Activated effector memory CD4-positive, alpha-beta T cell treated with Interleukin-2 at 50 U/mL for 16 hours (primary cell): Measurements from ENCODE around the gene CUBN.

Experiments used
- DNase-seq: peaks from one replicate; pipeline ENCODE4 v3.0.0-alpha.2; 2020

The CUBN gene

GRCh38 chr10:17129741-17130140 is at the start of gene CUBN:
TSS of gene CUBN (minus strand) at chr10:17129811. CDS start at chr10:17129765, 46 bp downstream.
- DNase-seq = no peak

- DNase-seq = no peak
Measured at GRCh38 chr10:17179002-17179401, 49.4 kb upstream of the CUBN start.

- no peak for DNase-seq
Measured at GRCh38 chr10:17178006-17178405, 48.4 kb upstream of the CUBN start.

GRCh38 chr10:17177014-17177413 is 47.4 kb upstream of the CUBN start:
- no peak for DNase-seq

- DNase-seq = no peak
Measured at GRCh38 chr10:17176091-17176490, 46.5 kb upstream of the CUBN start.

GRCh38 chr10:17175551-17175950 is 45.9 kb upstream of the CUBN start:
- no peak for DNase-seq

- no peak for DNase-seq
Measured at GRCh38 chr10:17174626-17175025, 45.0 kb upstream of the CUBN start.

- no peak for DNase-seq
Measured at GRCh38 chr10:17171141-17171641, 41.6 kb upstream of the CUBN start.

- DNase-seq = no peak
Measured at GRCh38 chr10:17169803-17170202, 40.2 kb upstream of the CUBN start.

GRCh38 chr10:17166699-17167098 is 37.1 kb upstream of the CUBN start:
- DNase-seq = no peak

- no peak for DNase-seq
Measured at GRCh38 chr10:17162828-17163227, 33.2 kb upstream of the CUBN start.

GRCh38 chr10:17161775-17162174 is 32.2 kb upstream of the CUBN start:
- DNase-seq = no peak

GRCh38 chr10:17157024-17157423 is 27.4 kb upstream of the CUBN start:
- no peak for DNase-seq

- no peak for DNase-seq
Measured at GRCh38 chr10:17155826-17156225, 26.2 kb upstream of the CUBN start.

GRCh38 chr10:17154116-17154515 is 24.5 kb upstream of the CUBN start:
- no peak for DNase-seq

- DNase-seq = no peak
Measured at GRCh38 chr10:17153321-17153720, 23.7 kb upstream of the CUBN start.

- no peak for DNase-seq
Measured at GRCh38 chr10:17151716-17152115, 22.1 kb upstream of the CUBN start.

- no peak for DNase-seq
Measured at GRCh38 chr10:17147884-17148489, 18.4 kb upstream of the CUBN start.

GRCh38 chr10:17146892-17147291 is 17.3 kb upstream of the CUBN start:
- no peak for DNase-seq

GRCh38 chr10:17145239-17145638 is 15.6 kb upstream of the CUBN start:
- DNase-seq = no peak

- DNase-seq = no peak
Measured at GRCh38 chr10:17144757-17145156, 15.1 kb upstream of the CUBN start.

GRCh38 chr10:17144032-17144431 is 14.4 kb upstream of the CUBN start:
- DNase-seq = no peak

- DNase-seq = no peak
Measured at GRCh38 chr10:17143055-17143690, 13.6 kb upstream of the CUBN start.

- no peak for DNase-seq
Measured at GRCh38 chr10:17141504-17142229, 12.1 kb upstream of the CUBN start.
